Suprapubic skin (tissue), 3 donors: ENCODE measurements around the gene PDE6H.
A peak's percentile ranks its signal among the peaks of the same experiment; 100 is the strongest.

ENCODE experiments used
- CTCF ChIP-seq, 2 donors: fragments of 200-600 bp in 1 of 2; fragments of 450-650 bp in 1 of 2; sonication (generic) in 1 of 2; IDR thresholded peaks; one replicate each; pipeline ENCODE4 v1.5.1; 2016 to 2019; ENCODE audit warnings: antibody characterized with exemption in 2 of 2, mild to moderate bottlenecking in 1 of 2, moderate library complexity in 1 of 2
- POLR2A ChIP-seq, 2 donors: fragments of 450-650 bp; IDR thresholded peaks; one replicate each; pipeline ENCODE4 v1.6.1; 2017; ENCODE audit warnings: antibody characterized with exemption in 2 of 2, mild to moderate bottlenecking in 2 of 2, moderate library complexity in 2 of 2

DNA sequence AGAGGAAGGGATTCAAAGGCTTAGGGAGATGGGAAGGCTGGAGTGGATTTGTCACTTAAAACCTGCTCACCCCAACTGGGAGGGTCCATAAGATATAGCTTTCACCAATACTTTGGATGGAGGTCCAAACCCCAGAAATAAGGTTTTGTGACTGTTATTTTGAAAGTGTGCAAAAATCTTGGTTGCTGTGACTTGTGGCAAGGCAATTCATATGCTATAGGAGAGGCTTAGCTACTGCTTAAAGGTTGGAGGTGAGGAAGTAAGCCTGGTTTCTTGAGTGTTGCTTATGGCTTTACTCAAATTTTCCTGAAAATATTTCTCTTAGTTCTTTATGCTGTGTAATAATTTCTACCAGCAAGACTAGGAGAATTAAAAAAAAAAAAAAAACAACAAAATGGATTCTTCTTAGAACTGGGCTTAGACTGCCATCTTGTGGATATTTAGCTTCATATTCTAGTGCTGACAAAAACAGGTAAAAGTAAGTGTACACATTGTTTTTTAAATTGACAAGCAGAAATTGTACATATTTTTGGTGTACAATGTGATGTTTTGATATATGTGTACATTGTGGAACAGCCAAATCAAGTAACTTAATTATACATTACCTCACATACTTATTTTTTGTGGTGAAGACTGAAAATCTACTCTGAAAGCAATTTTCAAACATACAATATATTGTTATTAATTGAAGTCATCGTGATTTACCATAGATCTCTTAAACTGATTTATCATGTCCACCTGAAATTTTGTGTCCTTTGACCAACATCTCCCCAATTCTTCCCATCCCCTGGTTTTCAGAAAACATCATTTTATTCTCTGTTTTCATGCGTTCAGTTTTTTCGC, 23.0 kb downstream of the PDE6H start:
- TF ChIP-seq CTCF (IDR thresholded peaks at IDR 0.05), result peak; percentile 39 to 41
- no peak for TF ChIP-seq POLR2A (IDR thresholded peaks at IDR 0.05)
